GM12878 (cell line): Measurements from ENCODE around the gene MTHFD2. TPM values are rescaled to one million over a fixed set of nuclear protein-coding genes. Genes with fewer than 3 reads are reported as not detected.

ENCODE experiments used
- ATAC-seq: fragments of 200-7000 bp; cut with Tn5 transposase; 3 replicates; pipeline ENCODE4 v1.9.1; 2020; ENCODE audit warnings: mild to moderate bottlenecking, moderate library complexity
- BruUV-seq: library from RNA; stranded (reverse); fragments of 400-500 nt; replicated peaks from 2 replicates; lab custom pipeline; 2021; lab: Mats Ljungman, UMichigan
- CTCF ChIA-PET: fragments of 300-600 bp; sonication (Branson Sonifier 250); formaldehyde crosslinking; extraction: SDS; loops from one replicate; lab custom pipeline; 2021; ENCODE audit warnings: inconsistent platforms; lab: Yijun Ruan, JAX
- POLR2A ChIA-PET: fragments of 350-600 bp; formaldehyde crosslinking; extraction: SDS; loops from one replicate; lab custom pipeline; 2021; ENCODE audit warnings: inconsistent platforms; lab: Charles Lee
- RAD21 ChIA-PET: fragments of 300-600 bp; sonication (Branson Sonifier 250); formaldehyde crosslinking; loops from one replicate; lab custom pipeline; 2023; ENCODE audit warnings: antibody characterized with exemption; ENCODE audit not compliant: unreplicated experiment; lab: Charles Lee
- SMC1A ChIA-PET: fragments of 300-600 bp; sonication (Branson Sonifier 250); formaldehyde crosslinking; loops from one replicate; lab custom pipeline; 2023; ENCODE audit not compliant: unreplicated experiment, uncharacterized antibody; lab: Charles Lee
- DNase-seq: peaks from one replicate; pipeline ENCODE4 v3.0.0-alpha.2; 2011; ENCODE audit warnings: low read depth, low spot score
- FAIRE-seq: peaks from 3 replicates; lab custom pipeline; 2011; peaks lifted over from hg19 to GRCh38; lab: Jason Lieb, UNC
- H2AFZ ChIP-seq: 2 replicates; pipeline ENCODE4 v1.6.0; 2011; ENCODE audit warnings: low read depth, low read length, control low read depth; ENCODE audit not compliant: control insufficient read depth
- H3K27ac ChIP-seq: 2 replicates; pipeline ENCODE4 v1.5.1; 2011; ENCODE audit warnings: control low read depth; ENCODE audit not compliant: control insufficient read depth, insufficient read depth
- H3K27me3 ChIP-seq, 2 experiments: replicated peaks in 1 of 2; 2 replicates each; pipeline versions ENCODE4 v1.6.0 to v1.6.1; 2011; ENCODE audit warnings: low read length in 1 of 2; ENCODE audit not compliant: control insufficient read depth in 2 of 2, insufficient read depth in 2 of 2
- H3K36me3 ChIP-seq, 2 experiments: 2 replicates each; pipeline ENCODE4 v1.5.1; 2011; ENCODE audit warnings: low read length in 1 of 2; ENCODE audit not compliant: control insufficient read depth in 2 of 2, insufficient read depth in 2 of 2
- H3K4me1 ChIP-seq: 2 replicates; pipeline ENCODE4 v1.6.1; 2011; ENCODE audit warnings: mild to moderate bottlenecking, low read length, moderate library complexity, mixed read lengths; ENCODE audit not compliant: control insufficient read depth, insufficient read depth
- H3K4me2 ChIP-seq: 2 replicates; pipeline ENCODE4 v1.6.0; 2011; ENCODE audit warnings: control low read depth; ENCODE audit not compliant: control insufficient read depth, insufficient read depth
- H3K4me3 ChIP-seq: fragments of 200-600 bp; sonication (generic); 2 replicates; pipeline ENCODE4 v1.5.1; 2016
- H3K79me2 ChIP-seq: 2 replicates; pipeline ENCODE4 v1.6.0; 2011; ENCODE audit warnings: low read length; ENCODE audit not compliant: control insufficient read depth, insufficient read depth
- H3K9ac ChIP-seq: 2 replicates; pipeline ENCODE4 v1.8.0; 2011; ENCODE audit warnings: low read length, control low read depth, mixed read lengths; ENCODE audit not compliant: control insufficient read depth, insufficient read depth
- H3K9me3 ChIP-seq: replicated peaks from 3 replicates; pipeline ENCODE4 v1.5.1; 2011; ENCODE audit warnings: mild to moderate bottlenecking, low read length; ENCODE audit not compliant: control insufficient read depth, insufficient read depth
- H4K20me1 ChIP-seq: 2 replicates; pipeline ENCODE4 v1.6.0; 2011; ENCODE audit not compliant: control insufficient read depth, insufficient read depth
- CREM ChIP-seq: IDR thresholded peaks from 2 replicates; pipeline ENCODE4 v1.6.1; 2014; ENCODE audit warnings: antibody characterized with exemption, low read depth
- CTCF ChIP-seq, 3 experiments: IDR thresholded peaks in 2 of 3; conservative IDR thresholded peaks in 1 of 3; 2 replicates each; pipeline ENCODE4 v1.5.1; 2011; ENCODE audit warnings: low read depth in 3 of 3, low read length in 3 of 3, mild to moderate bottlenecking in 3 of 3, control low read depth in 2 of 3, moderate library complexity in 2 of 3, inconsistent platforms in 1 of 3, mixed read lengths in 1 of 3; ENCODE audit not compliant: control insufficient read depth in 2 of 3, insufficient read depth in 1 of 3; ENCODE audit errors: extremely low read depth in 1 of 3
- ETV6 ChIP-seq, 2 experiments: fragments of 450-650 bp in 1 of 2; IDR thresholded peaks in 1 of 2; conservative IDR thresholded peaks in 1 of 2; 2 replicates each; pipeline ENCODE4 v1.6.1; 2014; ENCODE audit warnings: antibody characterized with exemption in 1 of 2, borderline replicate concordance in 1 of 2, low read depth in 1 of 2, mild to moderate bottlenecking in 1 of 2, moderate library complexity in 1 of 2
- FOXM1 ChIP-seq: IDR thresholded peaks from 2 replicates; pipeline ENCODE4 v1.6.1; 2012; ENCODE audit warnings: low read depth, mild to moderate bottlenecking, inconsistent platforms, low read length, moderate library complexity
- LARP7 ChIP-seq: fragments of 450-650 bp; IDR thresholded peaks from 2 replicates; pipeline ENCODE4 v1.6.1; 2017; ENCODE audit warnings: mild to moderate bottlenecking
- MTA3 ChIP-seq: IDR thresholded peaks from 2 replicates; pipeline ENCODE4 v1.6.1; 2012; ENCODE audit warnings: low read length, inconsistent platforms, borderline replicate concordance
- MYC ChIP-seq: IDR thresholded peaks from 2 replicates; pipeline ENCODE4 v1.6.1; 2011; ENCODE audit warnings: mild to moderate bottlenecking, low read length, moderate library complexity, inconsistent platforms; ENCODE audit not compliant: insufficient read depth, insufficient replicate concordance, insufficient read length, severe bottlenecking
- NFYB ChIP-seq: IDR thresholded peaks from 2 replicates; pipeline ENCODE4 v1.6.1; 2011; ENCODE audit warnings: low read depth, mild to moderate bottlenecking, low read length, improper control_type of control experiment, moderate library complexity; ENCODE audit not compliant: insufficient read depth
- SREBF1 ChIP-seq: IDR thresholded peaks from 2 replicates; pipeline ENCODE4 v1.6.1; 2012; ENCODE audit warnings: mild to moderate bottlenecking, low read length
- SUZ12 ChIP-seq: fragments of 200-600 bp; sonication (generic); IDR thresholded peaks from one replicate; pipeline ENCODE4 v1.6.1; 2018; ENCODE audit warnings: antibody characterized with exemption, mild to moderate bottlenecking; ENCODE audit not compliant: unreplicated experiment
- ZNF274 ChIP-seq: IDR thresholded peaks from one replicate; pipeline ENCODE4 v1.8.0; 2011; ENCODE audit not compliant: insufficient read length, insufficient read depth
- WGBS: methylation state at CpG from one replicate; pipeline ENCODE4 v1.1.6; 2016; ENCODE audit warnings: low lambda C conversion rate; ENCODE audit not compliant: insufficient replicate concordance, insufficient coverage; ENCODE audit errors: missing lambda C conversion rate; 5-methylcytosine and 5-hydroxymethylcytosine counted together
- in situ Hi-C: fragments of 300-500 bp; cut with MboI; formaldehyde crosslinking; loops from 9 replicates; pipeline ENCODE4 v1.14.3; 2018; ENCODE audit warnings: mixed read lengths
- intact Hi-C: fragments of 100-400 bp; cut with micrococcal nuclease; formaldehyde crosslinking; loops from one replicate; pipeline ENCODE4 v1.14.2; 2022; ENCODE audit not compliant: unreplicated experiment
- polyA plus RNA-seq, 11 experiments: library from polyadenylated mRNA; depleted of rRNA in 4 of 11; unstranded in 6 of 11; stranded (reverse) in 5 of 11; fragments of >200 nt; fragmentation: Nextera tagmentation in 4 of 11; fragmentation: Illumina TruSeq in 1 of 11; extraction: Ambion mirVana in 4 of 11; extraction: Trizol in 1 of 11; gene quantifications; 1 replicate in 1 of 11; 2 replicates in 10 of 11; pipeline versions ENCODE4 v1.2.1 to v1.2.3, GENCODE V29; 2011 to 2016; ENCODE audit warnings: inconsistent platforms in 2 of 11, missing spikeins in 2 of 11, low read depth in 1 of 11
- total RNA-seq, 4 experiments: library from RNA; depleted of rRNA in 3 of 4; stranded (reverse); fragments of >200 nt in 3 of 4; fragmentation: Illumina TruSeq in 1 of 4; extraction: Trizol in 1 of 4; gene quantifications; 2 replicates each; pipeline versions ENCODE4 v1.2.1 to v1.2.3, GENCODE V29; 2013 to 2021
- TF ChIP-seq, protein P1 (sequence below): IDR thresholded peaks from 2 replicates; pipeline ENCODE4 v1.6.1; 2012; ENCODE audit warnings: improper control_type of control experiment, low read depth, low read length; ENCODE audit not compliant: insufficient replicate concordance
- TF ChIP-seq, protein P2 (sequence below): IDR thresholded peaks from 2 replicates; pipeline ENCODE4 v1.6.1; 2012; ENCODE audit warnings: low read depth, low read length, improper control_type of control experiment

The MTHFD2 gene
- total and polyA plus RNA-seq, 10 of the 15 experiments (the other 5 are each of a cell fraction or from before 2014, with no cell fraction given): 128 to 292 (median 150) TPM

DNA sequence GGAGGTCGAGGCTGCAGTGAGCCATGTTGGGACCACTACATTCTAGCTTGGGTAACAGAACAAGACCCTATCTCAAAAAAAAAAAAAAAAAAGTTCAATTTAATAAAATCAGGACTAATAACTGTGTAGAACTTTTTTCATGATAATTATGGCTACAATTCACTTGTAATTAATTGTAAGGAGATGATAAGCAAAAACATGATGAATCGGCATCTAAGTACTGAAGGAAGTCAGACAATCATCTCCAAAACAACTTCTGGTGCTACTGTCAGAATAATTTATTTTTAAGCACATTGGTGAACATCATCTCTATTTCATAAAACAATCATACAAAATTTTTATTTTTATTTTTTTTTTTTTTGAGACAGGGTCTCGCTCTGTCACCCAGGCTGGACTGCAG is 9.7 kb upstream of the MTHFD2 start:
- ChIA-PET CTCF (interaction anchor here (1.3 kb wide), 1 partner anchor 16 kb away, joined by 4 read pairs; no protein-coding TSS in a partner anchor), RAD21 (interaction anchor here (0.9 to 1.9 kb wide), 3 partner anchors 10 to 20 kb away, joined by 3 to 5 read pairs (median 4); partner anchors contain the start of gene MOB1A), POLR2A (interaction anchor here (0.6 to 8.2 kb wide), 6 partner anchors 10 to 264 kb away, joined by 4 to 83 read pairs (median 5); partner anchors contain the start of genes MOB1A and MTHFD2), SMC1A (interaction anchor here (1.8 to 2.6 kb wide), 4 partner anchors 10 to 20 kb away, joined by 4 to 9 read pairs (median 8); partner anchors contain the start of gene MOB1A)
- DNase-seq (no peak), ATAC-seq (no peak), FAIRE-seq (no peak)
- Histone ChIP-seq H3K4me1 (peaks cover 28% of the 10 kb centered on the region), H3K4me2 (no peak overlapping the region), H3K36me3 (no peaks in the 10 kb centered on the region), H4K20me1 (no peaks in the 10 kb centered on the region), H3K4me3 (no peak overlapping the region), H3K27ac (no peak overlapping the region), H3K9ac (no peak overlapping the region), H3K27me3 (no peaks in the 10 kb centered on the region), H2AFZ (no peak overlapping the region), H3K9me3 (no peaks in the 10 kb centered on the region), H3K79me2 (no peaks in the 10 kb centered on the region)
- WGBS: 71% methylated on average over 2 of the region's 3 CpGs
- no TSS peak for BruUV-seq
- intact Hi-C loops: no loop called here
- in situ Hi-C loops: no loop called here
- TF ChIP-seq FOXM1 (no peak), MYC (no peak), SUZ12 (no peak), ETV6 (conservative IDR thresholded peaks at IDR 0.05 in 1 of 2, IDR thresholded peaks at IDR 0.05 in 1 of 2; ENCODE audit: borderline replicate concordance in 1 of 2, low read depth in 1 of 2) (no peak), SREBF1 (no peak), MTA3 (no peak), LARP7 (no peak), CREM (no peak), ZNF274 (no peak), CTCF (IDR thresholded peaks at IDR 0.05 in 2 of 3, conservative IDR thresholded peaks at IDR 0.05 in 1 of 3; ENCODE audit: control insufficient read depth in 2 of 3, extremely low read depth in 1 of 3, insufficient read depth in 1 of 3, low read depth in 3 of 3, low read length in 3 of 3) (no peak), NFYB (no peak)
- TF ChIP-seq, protein P1, sequence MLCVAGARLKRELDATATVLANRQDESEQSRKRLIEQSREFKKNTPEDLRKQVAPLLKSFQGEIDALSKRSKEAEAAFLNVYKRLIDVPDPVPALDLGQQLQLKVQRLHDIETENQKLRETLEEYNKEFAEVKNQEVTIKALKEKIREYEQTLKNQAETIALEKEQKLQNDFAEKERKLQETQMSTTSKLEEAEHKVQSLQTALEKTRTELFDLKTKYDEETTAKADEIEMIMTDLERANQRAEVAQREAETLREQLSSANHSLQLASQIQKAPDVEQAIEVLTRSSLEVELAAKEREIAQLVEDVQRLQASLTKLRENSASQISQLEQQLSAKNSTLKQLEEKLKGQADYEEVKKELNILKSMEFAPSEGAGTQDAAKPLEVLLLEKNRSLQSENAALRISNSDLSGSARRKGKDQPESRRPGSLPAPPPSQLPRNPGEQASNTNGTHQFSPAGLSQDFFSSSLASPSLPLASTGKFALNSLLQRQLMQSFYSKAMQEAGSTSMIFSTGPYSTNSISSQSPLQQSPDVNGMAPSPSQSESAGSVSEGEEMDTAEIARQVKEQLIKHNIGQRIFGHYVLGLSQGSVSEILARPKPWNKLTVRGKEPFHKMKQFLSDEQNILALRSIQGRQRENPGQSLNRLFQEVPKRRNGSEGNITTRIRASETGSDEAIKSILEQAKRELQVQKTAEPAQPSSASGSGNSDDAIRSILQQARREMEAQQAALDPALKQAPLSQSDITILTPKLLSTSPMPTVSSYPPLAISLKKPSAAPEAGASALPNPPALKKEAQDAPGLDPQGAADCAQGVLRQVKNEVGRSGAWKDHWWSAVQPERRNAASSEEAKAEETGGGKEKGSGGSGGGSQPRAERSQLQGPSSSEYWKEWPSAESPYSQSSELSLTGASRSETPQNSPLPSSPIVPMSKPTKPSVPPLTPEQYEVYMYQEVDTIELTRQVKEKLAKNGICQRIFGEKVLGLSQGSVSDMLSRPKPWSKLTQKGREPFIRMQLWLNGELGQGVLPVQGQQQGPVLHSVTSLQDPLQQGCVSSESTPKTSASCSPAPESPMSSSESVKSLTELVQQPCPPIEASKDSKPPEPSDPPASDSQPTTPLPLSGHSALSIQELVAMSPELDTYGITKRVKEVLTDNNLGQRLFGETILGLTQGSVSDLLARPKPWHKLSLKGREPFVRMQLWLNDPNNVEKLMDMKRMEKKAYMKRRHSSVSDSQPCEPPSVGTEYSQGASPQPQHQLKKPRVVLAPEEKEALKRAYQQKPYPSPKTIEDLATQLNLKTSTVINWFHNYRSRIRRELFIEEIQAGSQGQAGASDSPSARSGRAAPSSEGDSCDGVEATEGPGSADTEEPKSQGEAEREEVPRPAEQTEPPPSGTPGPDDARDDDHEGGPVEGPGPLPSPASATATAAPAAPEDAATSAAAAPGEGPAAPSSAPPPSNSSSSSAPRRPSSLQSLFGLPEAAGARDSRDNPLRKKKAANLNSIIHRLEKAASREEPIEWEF: no peak
- TF ChIP-seq, protein P2, sequence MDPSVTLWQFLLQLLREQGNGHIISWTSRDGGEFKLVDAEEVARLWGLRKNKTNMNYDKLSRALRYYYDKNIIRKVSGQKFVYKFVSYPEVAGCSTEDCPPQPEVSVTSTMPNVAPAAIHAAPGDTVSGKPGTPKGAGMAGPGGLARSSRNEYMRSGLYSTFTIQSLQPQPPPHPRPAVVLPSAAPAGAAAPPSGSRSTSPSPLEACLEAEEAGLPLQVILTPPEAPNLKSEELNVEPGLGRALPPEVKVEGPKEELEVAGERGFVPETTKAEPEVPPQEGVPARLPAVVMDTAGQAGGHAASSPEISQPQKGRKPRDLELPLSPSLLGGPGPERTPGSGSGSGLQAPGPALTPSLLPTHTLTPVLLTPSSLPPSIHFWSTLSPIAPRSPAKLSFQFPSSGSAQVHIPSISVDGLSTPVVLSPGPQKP: no peak
